Tongue (tissue), 2 donors: ENCODE measurements around the gene SEMA4A. TPM values are rescaled to one million over a fixed set of nuclear protein-coding genes. Genes with fewer than 3 reads are reported as not detected.

ENCODE experiments used
- small RNA-seq: library from RNA; depleted of rRNA; stranded (forward); fragments of <200 nt; gene quantifications from one replicate; pipeline ENCODE3, GENCODE V24; 2014; ENCODE audit warnings: low replicate concordance
- total RNA-seq: library from RNA; depleted of rRNA; stranded (reverse); fragments of >200 nt; gene quantifications from one replicate; pipeline ENCODE4 v1.2.3, GENCODE V29; 2014

The SEMA4A gene
- total RNA-seq, 1 donor from 2014 or later = 5.5 TPM

Small RNA genes lying within 50 kb of the gene (small RNA-seq; reads per million reads assigned to genes)
- not detected for gene RF00568

Other genes with a start within 250 kb of the SEMA4A start
- 32.6 TPM for gene RIT1, start 242.2 kb upstream of the SEMA4A start, total RNA-seq
- 52.4 TPM for gene KHDC4, start 219.2 kb upstream of the SEMA4A start, total RNA-seq
- gene RXFP4, start 211.9 kb upstream of the SEMA4A start, total RNA-seq = not detected
- gene ARHGEF2, start 175.0 kb upstream of the SEMA4A start, total RNA-seq = 115 TPM
- 282 TPM for gene SSR2, start 132.6 kb upstream of the SEMA4A start, total RNA-seq
- gene UBQLN4, start 99.8 kb upstream of the SEMA4A start, total RNA-seq = 29.1 TPM
- 31.8 TPM for gene LAMTOR2, start 98.8 kb upstream of the SEMA4A start, total RNA-seq
- gene RAB25, start 92.4 kb upstream of the SEMA4A start, total RNA-seq = 13.3 TPM
- 4.0 TPM for gene MEX3A, start 71.1 kb upstream of the SEMA4A start, total RNA-seq
- gene LMNA, start 38.9 kb upstream of the SEMA4A start, total RNA-seq = 721 TPM
- gene SLC25A44, start 40.5 kb downstream of the SEMA4A start, total RNA-seq = 9.4 TPM
- 49.7 TPM for gene PMF1, start 59.4 kb downstream of the SEMA4A start, total RNA-seq
- 1.0 TPM for gene BGLAP, start 88.6 kb downstream of the SEMA4A start, total RNA-seq
- gene PAQR6, start 94.5 kb downstream of the SEMA4A start, total RNA-seq = 1.0 TPM
- 52.1 TPM for gene SMG5, start 129.2 kb downstream of the SEMA4A start, total RNA-seq
- 6.1 TPM for gene TMEM79, start 130.7 kb downstream of the SEMA4A start, total RNA-seq
- 13.1 TPM for gene GLMP, start 142.1 kb downstream of the SEMA4A start, total RNA-seq
- gene VHLL, start 145.7 kb downstream of the SEMA4A start, total RNA-seq = not detected
- gene CCT3, start 184.7 kb downstream of the SEMA4A start, total RNA-seq = 302 TPM
- not detected for gene TSACC, start 184.9 kb downstream of the SEMA4A start, total RNA-seq
- gene RHBG, start 215.6 kb downstream of the SEMA4A start, total RNA-seq = 0.31 TPM